ENCODE results near the gene DDAH1. TPM values are rescaled to one million over a fixed set of nuclear protein-coding genes. Genes with fewer than 3 reads are reported as not detected.

Gene DDAH1
- total and polyA plus RNA-seq, 12 donors: 2.4 to 84.5 (median 58.4) TPM

DNA sequence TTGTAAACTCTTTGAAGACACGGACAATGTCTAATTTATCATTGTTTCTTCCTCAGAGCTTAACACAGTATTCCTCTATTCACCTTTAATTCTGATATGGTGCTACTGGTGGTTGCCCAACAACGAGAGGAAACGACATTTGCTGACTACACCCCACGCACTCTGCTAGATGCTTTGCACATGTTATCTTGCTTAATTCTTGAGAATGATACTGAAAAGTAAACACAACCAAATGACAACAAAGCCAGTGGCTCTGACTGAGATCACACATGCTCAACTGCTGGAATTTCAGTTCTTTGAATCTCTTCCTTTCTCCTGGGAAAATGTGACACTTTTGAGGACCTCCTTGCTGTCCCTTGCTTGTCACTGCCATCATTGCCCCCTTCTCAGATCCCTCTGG, 37.2 kb upstream of the DDAH1 start:
- TF ChIP-seq, protein P1, sequence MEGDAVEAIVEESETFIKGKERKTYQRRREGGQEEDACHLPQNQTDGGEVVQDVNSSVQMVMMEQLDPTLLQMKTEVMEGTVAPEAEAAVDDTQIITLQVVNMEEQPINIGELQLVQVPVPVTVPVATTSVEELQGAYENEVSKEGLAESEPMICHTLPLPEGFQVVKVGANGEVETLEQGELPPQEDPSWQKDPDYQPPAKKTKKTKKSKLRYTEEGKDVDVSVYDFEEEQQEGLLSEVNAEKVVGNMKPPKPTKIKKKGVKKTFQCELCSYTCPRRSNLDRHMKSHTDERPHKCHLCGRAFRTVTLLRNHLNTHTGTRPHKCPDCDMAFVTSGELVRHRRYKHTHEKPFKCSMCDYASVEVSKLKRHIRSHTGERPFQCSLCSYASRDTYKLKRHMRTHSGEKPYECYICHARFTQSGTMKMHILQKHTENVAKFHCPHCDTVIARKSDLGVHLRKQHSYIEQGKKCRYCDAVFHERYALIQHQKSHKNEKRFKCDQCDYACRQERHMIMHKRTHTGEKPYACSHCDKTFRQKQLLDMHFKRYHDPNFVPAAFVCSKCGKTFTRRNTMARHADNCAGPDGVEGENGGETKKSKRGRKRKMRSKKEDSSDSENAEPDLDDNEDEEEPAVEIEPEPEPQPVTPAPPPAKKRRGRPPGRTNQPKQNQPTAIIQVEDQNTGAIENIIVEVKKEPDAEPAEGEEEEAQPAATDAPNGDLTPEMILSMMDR (IDR thresholded peaks at IDR 0.05): no peak
- TF ChIP-seq POLR2A (IDR thresholded peaks at IDR 0.05): no peak
- no peak for DNase-seq
- 50 to 88% (median 62%) methylated on average over 4 of the region's 4 CpGs for WGBS, 4 donors

DNA sequence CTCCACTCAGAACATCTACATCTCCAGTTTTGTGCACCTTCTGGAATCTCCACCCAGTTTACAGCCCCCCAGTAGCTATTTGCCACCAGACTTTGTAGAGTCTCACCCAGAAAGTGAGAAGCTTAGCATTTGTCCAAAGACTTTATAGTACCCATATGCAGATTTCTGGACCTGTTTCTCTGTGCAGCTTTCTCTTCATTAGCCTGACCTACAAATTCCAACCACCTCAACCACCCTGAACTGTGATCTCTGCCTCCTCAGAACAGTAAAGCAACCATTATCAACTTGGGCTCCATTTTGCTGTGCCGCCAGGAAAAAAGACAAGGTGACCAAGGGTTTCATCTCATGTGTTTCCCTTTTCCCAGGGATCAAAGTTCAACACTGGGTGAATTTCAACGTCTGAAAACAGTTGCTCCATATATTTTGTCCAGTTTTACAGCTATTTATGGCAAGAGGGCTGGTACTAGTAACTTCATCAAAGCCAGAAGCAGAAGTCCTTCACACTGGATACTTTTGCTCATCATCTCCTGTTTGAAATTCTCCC, 36.5 kb upstream of the DDAH1 start:
- no peak overlapping the region for H3K4me3 ChIP-seq
- H3K9me3 ChIP-seq (replicated peaks in 1 of 3): no peaks in the 10 kb centered on the region
- H3K4me1 ChIP-seq (replicated peaks in 1 of 2): no peaks in the 10 kb centered on the region
- DNase-seq: no peak
- H3K27ac ChIP-seq: no peak overlapping the region
- TF ChIP-seq POLR2A (IDR thresholded peaks at IDR 0.05): no peak
- TF ChIP-seq, protein P1 (IDR thresholded peaks at IDR 0.05): no peak
- 71 to 83% (median 78%) methylated on average over 2 of the region's 2 CpGs for WGBS, 4 donors
- intact Hi-C loops (cut with DNase I): loop anchor here (5.0 kb wide), 3 partner anchors 99 to 194 kb away; no protein-coding TSS in a partner anchor
- no peaks in the 10 kb centered on the region for H3K36me3 ChIP-seq (replicated peaks in 1 of 2)
- no peaks in the 10 kb centered on the region for H3K27me3 ChIP-seq

More for the DNA sequence above, 37.2 kb upstream of the DDAH1 start:
- Histone ChIP-seq H3K4me3 (no peak overlapping the region), H3K36me3 (replicated peaks in 1 of 2) (no peaks in the 10 kb centered on the region), H3K27ac (no peak overlapping the region), H3K4me1 (replicated peaks in 1 of 2) (no peaks in the 10 kb centered on the region), H3K9me3 (replicated peaks in 1 of 3) (no peaks in the 10 kb centered on the region), H3K27me3 (no peaks in the 10 kb centered on the region)
- intact Hi-C loops (cut with DNase I): loop anchor here (5.0 kb wide), 3 partner anchors 100 to 195 kb away; no protein-coding TSS in a partner anchor

DNA sequence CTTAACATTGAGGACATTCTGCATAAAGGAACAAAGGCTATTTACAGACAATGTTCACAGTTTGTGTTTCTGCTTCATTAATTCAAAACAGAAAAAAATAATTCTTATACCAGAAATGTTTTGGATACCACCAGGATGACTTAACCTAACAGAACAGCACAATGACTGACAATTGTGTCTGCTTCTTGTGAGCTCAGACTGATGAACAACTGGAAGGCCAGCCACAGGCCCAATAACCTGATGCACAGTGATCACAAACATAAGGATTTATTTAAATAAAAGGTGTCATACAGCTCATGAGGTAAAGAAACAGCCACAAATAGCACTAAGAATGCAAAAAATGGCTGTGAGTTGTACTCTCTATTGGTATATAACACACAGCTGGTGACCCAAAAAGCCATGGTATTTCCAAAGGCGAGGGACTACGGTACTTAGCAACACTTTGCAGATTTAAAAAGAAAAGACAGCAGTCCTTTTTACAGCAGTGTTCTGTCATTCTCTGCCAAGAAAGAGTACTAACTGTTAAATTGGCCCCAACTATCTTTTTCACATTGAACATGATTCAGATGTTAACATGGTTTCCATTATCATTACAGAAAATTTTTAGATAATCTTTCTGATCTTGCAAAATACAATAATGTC, 32.1 kb upstream of the DDAH1 start:
- TF ChIP-seq, protein P1 (IDR thresholded peaks at IDR 0.05): no peak
- no peak for TF ChIP-seq POLR2A (IDR thresholded peaks at IDR 0.05)
- Histone ChIP-seq H3K9me3 (replicated peaks in 1 of 3) (no peaks in the 10 kb centered on the region), H3K4me1 (replicated peaks in 1 of 2) (no peaks in the 10 kb centered on the region), H3K27ac (no peak overlapping the region), H3K36me3 (replicated peaks in 1 of 2) (no peaks in the 10 kb centered on the region), H3K27me3 (no peaks in the 10 kb centered on the region), H3K4me3 (no peak overlapping the region)
- WGBS, 4 donors: 82 to 93% (median 93%) methylated on average over 2 of the region's 2 CpGs
- intact Hi-C loops (cut with DNase I): no loop called here
- DNase-seq: no peak

DNA sequence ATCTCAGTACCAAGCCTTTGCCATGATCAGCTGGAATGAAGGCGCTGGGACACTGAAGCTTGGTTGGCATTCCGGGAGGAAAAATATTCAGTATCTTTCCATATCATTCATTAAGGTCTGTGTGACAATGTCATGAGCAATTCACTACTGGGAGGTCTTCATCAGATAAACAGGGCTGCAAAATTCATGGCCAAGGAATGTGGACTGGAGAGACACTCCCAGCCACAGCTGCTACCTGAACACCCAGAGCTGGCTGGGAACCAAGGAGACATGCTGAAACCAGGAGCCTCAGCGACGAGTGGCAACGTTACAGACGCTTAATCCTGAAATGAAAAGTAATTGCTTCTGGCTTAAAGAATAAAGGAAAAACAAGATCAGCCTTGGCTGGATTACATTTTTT, 30.6 kb upstream of the DDAH1 start:
- WGBS, 4 donors: 75 to 91% (median 84%) methylated on average over 6 of the region's 6 CpGs
- no peaks in the 10 kb centered on the region for H3K4me1 ChIP-seq (replicated peaks in 1 of 2)
- intact Hi-C loops (cut with DNase I): no loop called here

More for the DNA sequence above, 30.6 kb upstream of the DDAH1 start:
- Histone ChIP-seq H3K36me3 (replicated peaks in 1 of 2) (no peaks in the 10 kb centered on the region), H3K4me3 (no peak overlapping the region), H3K27ac (no peak overlapping the region), H3K27me3 (no peaks in the 10 kb centered on the region), H3K9me3 (replicated peaks in 1 of 3) (no peaks in the 10 kb centered on the region)
- DNase-seq: no peak
- TF ChIP-seq, protein P1 (IDR thresholded peaks at IDR 0.05): no peak
- no peak for TF ChIP-seq POLR2A (IDR thresholded peaks at IDR 0.05)
